Jurkat, Clone E6-1 (cell line): ENCODE measurements around the gene SLC9A1.

ENCODE experiments used
- DNase-seq: peaks from one replicate; pipeline ENCODE4 v3.0.0-alpha.2; 2011; ENCODE audit warnings: low read depth, low spot score
- H3K4me3 ChIP-seq: 2 replicates; pipeline ENCODE4 v1.5.1; 2011; ENCODE audit warnings: mild to moderate bottlenecking, low read length, control low read depth, moderate library complexity

The SLC9A1 gene

GRCh38 chr1:27114546-27114945, 40.4 kb downstream of the SLC9A1 start:
- H3K4me3 ChIP-seq = no peak overlapping the region
- DNase-seq = no peak

DNA sequence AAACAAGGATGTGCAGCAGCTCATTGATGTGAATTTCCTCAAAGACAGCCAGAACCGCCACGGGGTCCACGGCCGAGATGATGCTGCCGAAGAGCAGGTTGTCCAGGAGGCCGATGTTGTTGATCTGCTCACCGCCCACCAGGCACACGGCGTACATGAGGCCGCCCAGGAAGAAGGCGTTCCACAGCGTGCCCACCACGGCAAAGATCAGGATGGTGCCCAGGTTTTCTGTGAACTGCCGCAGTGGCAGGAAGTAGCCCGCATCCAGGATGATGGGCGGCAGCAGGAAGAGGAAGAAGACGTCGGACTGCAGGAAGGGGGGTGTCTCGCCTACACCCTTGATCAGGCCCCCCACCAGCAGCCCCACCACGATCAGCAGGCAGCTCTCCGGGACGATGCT, 41.1 kb downstream of the SLC9A1 start:
- DNase-seq = no peak
- no peak overlapping the region for H3K4me3 ChIP-seq

GRCh38 chr1:27111626-27112573, 43.0 kb downstream of the SLC9A1 start:
- H3K4me3 ChIP-seq = no peak overlapping the region
- peak; percentile 81 for DNase-seq

- no peak overlapping the region for H3K4me3 ChIP-seq
- no peak for DNase-seq
These were observed 45.7 kb downstream of the SLC9A1 start for GRCh38 chr1:27109103-27109822.

DNA sequence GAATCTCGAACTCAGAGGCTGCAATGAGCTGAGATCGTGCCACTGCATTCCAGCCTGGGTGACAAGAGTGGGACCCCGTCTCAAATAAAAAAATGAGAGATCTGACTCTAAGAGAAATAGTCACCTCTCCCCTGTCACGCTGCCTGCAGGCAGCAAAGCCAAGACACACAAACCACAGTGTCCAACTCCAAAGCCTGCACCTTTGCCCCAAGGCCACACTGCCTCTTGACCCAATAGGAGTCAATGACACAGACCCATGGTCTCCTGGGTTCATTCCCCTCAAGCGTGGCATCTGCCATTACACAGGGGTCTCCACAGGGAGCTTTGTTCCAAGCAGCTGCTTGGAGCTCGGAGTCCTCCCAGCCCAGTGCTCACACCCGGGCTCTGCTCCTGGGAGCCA, 46.3 kb downstream of the SLC9A1 start:
- no peak overlapping the region for H3K4me3 ChIP-seq
- DNase-seq = no peak

GRCh38 chr1:27106561-27107323, 48.2 kb downstream of the SLC9A1 start:
- no peak overlapping the region for H3K4me3 ChIP-seq
- DNase-seq = no peak

DNA sequence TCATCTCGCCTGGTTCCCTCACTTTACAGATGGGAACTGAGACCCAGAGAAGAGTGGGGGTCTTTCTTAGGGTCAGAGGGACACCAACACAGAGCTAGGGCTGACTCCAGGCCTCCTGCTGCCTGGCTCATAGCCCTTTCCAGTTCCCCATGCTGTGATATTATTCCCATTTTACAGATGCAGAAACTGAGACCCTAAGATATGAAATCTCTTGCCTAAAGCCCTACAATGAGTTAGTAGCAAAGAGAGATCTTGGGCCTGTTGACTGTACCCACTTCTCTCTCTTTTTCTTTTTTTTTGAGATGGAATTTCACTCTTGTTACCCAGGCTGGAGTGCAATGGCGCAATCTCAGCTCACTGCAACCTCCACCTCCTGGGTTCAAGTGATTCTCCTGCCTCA, 49.9 kb downstream of the SLC9A1 start:
- no peak overlapping the region for H3K4me3 ChIP-seq
- no peak for DNase-seq

GRCh38 chr1:27103498-27103897, 51.4 kb downstream of the SLC9A1 start:
- DNase-seq = no peak
- no peak overlapping the region for H3K4me3 ChIP-seq

- no peak overlapping the region for H3K4me3 ChIP-seq
- DNase-seq = no peak
These were observed 52.0 kb downstream of the SLC9A1 start for GRCh38 chr1:27102707-27103468.

GRCh38 chr1:27102134-27102706, 52.7 kb downstream of the SLC9A1 start:
- no peak for DNase-seq
- H3K4me3 ChIP-seq = no peak overlapping the region

DNA sequence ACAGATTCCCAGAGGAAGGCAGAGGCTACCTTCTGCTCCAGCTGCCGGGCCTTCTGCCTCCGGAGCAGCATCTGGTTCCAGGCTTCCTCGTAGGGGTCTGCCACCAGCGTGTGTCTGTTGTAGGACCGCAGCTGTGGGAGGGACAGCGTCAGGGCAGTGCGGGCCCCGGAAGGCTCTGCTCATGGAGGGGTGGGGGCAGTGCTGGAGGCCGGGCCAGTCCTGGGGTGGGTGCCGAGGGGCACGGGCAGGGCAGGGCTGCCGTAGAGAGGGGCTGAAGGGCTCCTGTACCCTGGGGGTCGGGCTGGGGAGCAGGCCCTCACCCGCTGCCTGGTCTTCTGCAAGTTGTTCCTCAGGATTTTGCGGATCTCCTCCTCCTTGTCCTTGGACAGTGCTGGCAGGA, 53.2 kb downstream of the SLC9A1 start:
- DNase-seq = no peak
- no peak overlapping the region for H3K4me3 ChIP-seq

GRCh38 chr1:27101054-27101491, 53.9 kb downstream of the SLC9A1 start:
- DNase-seq = no peak
- no peak overlapping the region for H3K4me3 ChIP-seq

GRCh38 chr1:27100335-27101053, 54.4 kb downstream of the SLC9A1 start:
- H3K4me3 ChIP-seq = no peak overlapping the region
- DNase-seq = no peak

- no peak for DNase-seq
- no peak overlapping the region for H3K4me3 ChIP-seq
These were observed 55.2 kb downstream of the SLC9A1 start for GRCh38 chr1:27099587-27100334.

DNA sequence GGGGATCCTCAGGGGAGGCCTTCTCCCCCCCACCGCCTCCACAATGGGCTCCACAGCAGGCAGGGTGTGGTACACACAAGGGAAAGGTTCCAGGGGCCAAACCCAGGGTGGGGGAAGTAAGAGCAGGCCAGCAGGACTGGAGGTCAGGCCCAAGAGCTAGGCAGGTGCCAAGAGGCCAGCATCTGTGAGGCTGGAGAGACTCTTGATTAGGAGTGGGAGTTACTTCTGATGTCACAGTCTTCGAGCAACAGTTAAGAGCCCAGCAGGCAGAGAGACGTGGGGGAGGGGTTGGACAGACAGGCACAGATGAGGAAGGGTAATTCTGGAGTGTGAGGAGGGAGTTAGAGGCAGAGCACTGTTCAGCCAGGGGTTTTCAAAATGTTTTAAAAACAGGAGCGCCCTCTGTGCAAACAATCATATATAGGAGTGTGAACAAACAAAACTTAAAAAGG, 55.8 kb downstream of the SLC9A1 start:
- DNase-seq = no peak
- H3K4me3 ChIP-seq = no peak overlapping the region

GRCh38 chr1:27098431-27099134, 56.3 kb downstream of the SLC9A1 start:
- H3K4me3 ChIP-seq = no peak overlapping the region
- DNase-seq = no peak

- peak; percentile 47 for DNase-seq
- H3K4me3 ChIP-seq = no peak overlapping the region
These were observed 57.4 kb downstream of the SLC9A1 start for GRCh38 chr1:27097484-27097917.
